ENCODE measurements around the gene CRX. TPM values are rescaled to one million over a fixed set of nuclear protein-coding genes. Genes with fewer than 3 reads are reported as not detected.

The CRX gene
- total and polyA plus RNA-seq, 9 donors, result not detected

- no peaks in the 10 kb centered on the region for H3K27me3 ChIP-seq
- no peaks in the 10 kb centered on the region for H3K36me3 ChIP-seq
- no peaks in the 10 kb centered on the region for H3K9me3 ChIP-seq
- WGBS, 3 donors, result 67 to 71% (median 69%) methylated on average over 8 of the region's 8 CpGs
- H3K4me3 ChIP-seq, result no peak overlapping the region
- H3K4me1 ChIP-seq (ENCODE audit: insufficient read depth), result no peaks in the 10 kb centered on the region
- H3K27ac ChIP-seq, result no peak overlapping the region
- TF ChIP-seq POLR2A (IDR thresholded peaks at IDR 0.05) (no peak), EP300 (IDR thresholded peaks at IDR 0.05) (no peak), CTCF (IDR thresholded peaks at IDR 0.05) (no peak)
- no peak for DNase-seq
- intact Hi-C loops (cut with DNase I), result no loop called here
Measured at GRCh38 chr19:47836038-47836437, 14.3 kb downstream of the CRX start.

- H3K9me3 ChIP-seq, result no peaks in the 10 kb centered on the region
- intact Hi-C loops (cut with DNase I), result no loop called here
- WGBS, 3 donors, result 51 to 62% (median 54%) methylated on average over 16 of the region's 16 CpGs
Measured at GRCh38 chr19:47839411-47839810, 17.7 kb downstream of the CRX start.

GRCh38 chr19:47839913-47840312 lies 18.2 kb downstream of the CRX start:
- H3K27ac ChIP-seq, result no peak overlapping the region
- no peaks in the 10 kb centered on the region for H3K36me3 ChIP-seq
- TF ChIP-seq POLR2A (IDR thresholded peaks at IDR 0.05), result no peak
- no peak for TF ChIP-seq EP300 (IDR thresholded peaks at IDR 0.05)
- no peak for TF ChIP-seq CTCF (IDR thresholded peaks at IDR 0.05)
- H3K4me1 ChIP-seq (ENCODE audit: insufficient read depth), result no peaks in the 10 kb centered on the region
- WGBS, 3 donors, result 5 to 16% (median 8%) methylated on average over 10 of the region's 10 CpGs
- no peak overlapping the region for H3K4me3 ChIP-seq
- no peaks in the 10 kb centered on the region for H3K27me3 ChIP-seq
- no peaks in the 10 kb centered on the region for H3K9me3 ChIP-seq
- intact Hi-C loops (cut with DNase I), result no loop called here
- no peak for DNase-seq

More at GRCh38 chr19:47839411-47839810, 17.7 kb downstream of the CRX start:
- no peak for DNase-seq
- Histone ChIP-seq H3K4me3 (no peak overlapping the region), H3K4me1 (ENCODE audit: insufficient read depth) (no peaks in the 10 kb centered on the region), H3K27ac (no peak overlapping the region), H3K27me3 (no peaks in the 10 kb centered on the region), H3K36me3 (no peaks in the 10 kb centered on the region)
- TF ChIP-seq CTCF (IDR thresholded peaks at IDR 0.05), result no peak
- TF ChIP-seq EP300 (IDR thresholded peaks at IDR 0.05), result no peak
- no peak for TF ChIP-seq POLR2A (IDR thresholded peaks at IDR 0.05)

- Histone ChIP-seq H3K9me3 (no peaks in the 10 kb centered on the region), H3K4me3 (no peak overlapping the region), H3K36me3 (no peaks in the 10 kb centered on the region), H3K27me3 (no peaks in the 10 kb centered on the region), H3K27ac (no peak overlapping the region), H3K4me1 (ENCODE audit: insufficient read depth) (no peaks in the 10 kb centered on the region)
- DNase-seq, result no peak
- intact Hi-C loops (cut with DNase I), result no loop called here
- TF ChIP-seq EP300 (IDR thresholded peaks at IDR 0.05) (no peak), POLR2A (IDR thresholded peaks at IDR 0.05) (no peak), CTCF (IDR thresholded peaks at IDR 0.05) (no peak)
- 36 to 54% (median 39%) methylated on average over 5 of the region's 5 CpGs for WGBS, 3 donors
Measured at GRCh38 chr19:47842941-47843340, 21.2 kb downstream of the CRX start.

Data from ovary (tissue), 9 donors.